HG02571 (cell line): ENCODE measurements around the gene BIRC5.

Experiments
- ATAC-seq: cut with Tn5 transposase; IDR thresholded peaks from one replicate; pipeline ENCODE4 v1.9.1; 2021; ENCODE audit warnings: mild to moderate bottlenecking, moderate library complexity; ENCODE audit not compliant: unreplicated experiment

The BIRC5 gene

DNA sequence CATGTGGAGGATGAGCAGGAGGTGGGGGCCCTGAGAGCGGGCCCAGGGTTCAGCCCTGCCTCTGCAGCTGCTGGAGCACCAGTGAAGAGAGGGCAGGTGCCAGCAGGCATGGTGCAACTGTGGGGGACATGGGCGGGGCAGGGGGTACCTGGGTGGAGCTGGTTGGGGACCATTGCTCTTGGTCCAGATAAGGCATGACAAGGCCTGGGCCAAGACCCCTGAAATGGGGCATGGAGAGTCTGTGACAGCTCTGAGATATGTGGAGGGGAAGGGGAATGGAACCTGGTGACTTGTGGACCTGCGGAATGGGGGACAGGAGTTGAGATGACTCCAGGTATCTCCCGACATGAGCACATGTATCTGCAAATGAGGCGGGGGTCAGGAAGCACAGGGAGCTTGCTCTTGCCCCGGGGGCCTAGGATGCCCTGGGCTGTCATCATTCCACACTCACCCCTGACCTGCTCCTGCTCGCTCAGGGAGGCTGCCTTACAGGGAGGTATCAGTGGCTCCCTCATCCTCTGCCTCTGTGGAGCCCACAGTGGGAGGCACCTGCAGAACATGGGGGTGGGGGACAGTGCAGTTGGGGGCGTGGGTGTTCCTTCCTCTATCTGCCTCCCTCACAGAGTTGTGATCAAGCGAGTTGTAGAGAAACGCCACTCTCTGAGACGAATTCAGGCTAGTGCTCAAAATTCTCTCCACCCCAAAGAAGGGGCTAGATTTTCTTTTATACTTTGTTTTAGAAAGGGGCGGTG lies 57.5 kb downstream of the BIRC5 start:
- ATAC-seq: no peak

DNA sequence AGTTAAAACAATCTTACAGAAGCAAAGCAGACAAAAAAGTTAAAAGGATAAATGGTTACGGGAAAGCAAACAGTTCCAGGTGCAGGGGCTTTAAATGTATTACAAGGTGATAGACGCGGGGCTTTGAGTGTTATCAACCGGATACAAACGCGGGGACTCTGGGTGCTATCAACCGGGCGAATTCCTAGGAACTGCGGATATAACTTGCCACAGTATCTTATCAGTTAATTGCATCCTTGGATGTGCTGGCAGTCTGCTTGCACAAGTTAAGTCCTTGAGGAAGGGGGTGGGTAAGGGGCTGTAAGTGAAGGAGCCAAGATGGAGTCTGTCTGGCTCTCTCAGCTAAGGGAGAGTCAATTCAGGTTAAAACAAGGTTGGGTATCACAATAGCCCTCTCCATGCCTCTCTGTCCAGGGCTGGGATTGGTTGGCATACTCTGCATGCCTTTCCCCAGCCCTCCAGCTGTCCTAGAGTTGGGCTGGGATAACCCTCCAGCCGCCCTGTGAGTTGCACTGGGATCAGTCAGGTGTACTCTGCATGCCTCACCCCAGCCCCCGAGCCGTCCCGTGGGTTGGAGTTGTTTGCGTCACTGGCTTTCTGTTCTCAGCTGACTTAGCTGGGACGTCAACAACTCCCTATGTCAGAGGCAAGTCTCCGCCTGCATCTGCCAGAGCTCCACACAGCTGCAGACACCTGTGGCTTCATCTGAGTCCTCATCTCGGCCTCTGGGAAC lies 58.3 kb downstream of the BIRC5 start:
- no peak for ATAC-seq

GRCh38 chr17:78272914-78273258 lies 58.8 kb downstream of the BIRC5 start:
- no peak for ATAC-seq

- no peak for ATAC-seq
Observed at GRCh38 chr17:78273813-78274212, 59.8 kb downstream of the BIRC5 start.
